HG03558 (cell line): ENCODE results near the gene PUS3.
"Not testable (repeated sequence)": the region's sequence is repeated elsewhere in the genome, so short reads cannot be mapped to it uniquely, and the experiment has no call there.

Source experiments
- ATAC-seq: cut with Tn5 transposase; IDR thresholded peaks from one replicate; pipeline ENCODE4 v1.9.1; 2021; ENCODE audit warnings: moderate number of reproducible peaks; ENCODE audit not compliant: unreplicated experiment; ENCODE audit errors: extremely low read depth

Gene PUS3

DNA sequence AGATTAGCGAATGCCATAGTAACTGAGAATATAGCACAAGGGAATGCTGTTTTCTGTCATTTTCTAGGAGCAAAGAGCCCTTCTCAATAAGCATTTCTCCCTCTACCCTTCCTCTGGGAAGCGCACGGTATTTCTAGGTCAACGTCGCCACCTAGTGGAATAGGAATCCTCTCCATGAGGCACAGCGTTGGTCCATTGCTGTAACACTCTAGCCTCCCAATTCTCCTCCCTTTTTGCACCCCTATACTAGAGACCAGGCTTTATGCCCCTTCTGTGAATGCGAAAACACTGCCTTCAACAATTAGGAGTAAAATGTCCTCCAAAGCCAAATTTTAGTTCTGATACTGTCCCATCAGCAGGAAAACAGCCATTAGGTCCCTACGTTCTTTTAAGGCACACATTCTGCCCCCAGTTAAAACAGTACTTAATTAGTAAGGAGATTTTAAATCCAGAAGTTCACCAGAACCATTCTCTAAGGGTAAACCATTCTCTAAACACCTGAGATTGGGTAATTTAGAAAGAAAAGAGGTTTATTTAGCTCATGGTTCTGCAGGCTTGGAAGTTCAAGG, 28.4 kb downstream of the PUS3 start:
- ATAC-seq: peak; percentile 65

- no peak for ATAC-seq
These were observed 29.0 kb downstream of the PUS3 start for GRCh38 chr11:125873881-125874555.

DNA sequence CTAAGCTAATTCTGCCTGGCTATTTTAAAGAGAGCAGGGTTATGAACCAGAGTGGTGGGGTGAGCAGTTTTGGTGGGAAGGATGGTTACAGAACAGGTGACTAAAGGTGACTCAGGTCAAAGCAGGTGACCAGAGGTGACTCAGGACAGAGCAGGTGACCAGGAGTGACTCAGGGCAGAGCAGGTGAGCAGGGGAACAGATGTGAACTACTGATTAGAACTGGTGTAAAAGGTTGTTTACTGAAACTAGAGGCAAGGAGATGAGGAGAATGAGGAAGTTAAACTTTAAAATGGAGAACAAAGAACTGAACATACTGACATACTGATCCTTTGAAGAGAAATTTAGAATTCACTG, 30.9 kb downstream of the PUS3 start:
- ATAC-seq: no peak

DNA sequence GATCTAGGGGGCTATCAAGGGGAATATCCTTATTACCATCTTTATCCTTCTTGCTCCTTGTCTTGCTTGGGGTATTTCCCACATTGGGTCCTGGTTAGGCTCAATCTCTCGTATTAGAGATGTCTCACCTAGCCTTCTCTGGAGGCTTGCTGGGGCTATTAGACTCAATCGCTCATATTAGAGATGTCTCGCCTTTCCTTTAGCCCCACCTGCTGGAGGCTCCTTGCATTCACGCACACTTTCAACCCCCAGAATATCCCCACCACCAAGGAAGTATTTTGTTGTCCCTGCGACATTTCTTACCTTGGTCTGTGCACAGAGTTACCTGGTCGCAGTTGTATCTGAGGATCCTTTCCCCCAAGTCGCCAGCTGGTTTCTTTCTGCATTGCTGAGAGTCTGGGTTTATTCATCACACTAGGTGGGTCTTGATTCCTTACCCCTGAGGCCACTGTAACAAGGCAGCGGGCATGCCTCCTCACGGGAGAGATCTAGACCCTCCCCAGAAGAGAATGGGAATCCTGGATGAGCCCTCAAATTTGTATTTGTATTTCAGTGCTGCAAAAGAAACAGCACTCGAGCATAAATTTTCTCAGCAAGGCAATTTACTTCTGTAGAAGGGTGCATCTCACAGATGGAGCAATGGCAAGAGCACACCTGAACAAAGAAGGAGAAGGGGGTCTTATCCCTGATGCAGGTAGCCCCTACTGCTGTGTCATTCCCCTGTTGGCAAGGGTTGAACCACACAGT, 31.4 kb downstream of the PUS3 start:
- no peak for ATAC-seq

DNA sequence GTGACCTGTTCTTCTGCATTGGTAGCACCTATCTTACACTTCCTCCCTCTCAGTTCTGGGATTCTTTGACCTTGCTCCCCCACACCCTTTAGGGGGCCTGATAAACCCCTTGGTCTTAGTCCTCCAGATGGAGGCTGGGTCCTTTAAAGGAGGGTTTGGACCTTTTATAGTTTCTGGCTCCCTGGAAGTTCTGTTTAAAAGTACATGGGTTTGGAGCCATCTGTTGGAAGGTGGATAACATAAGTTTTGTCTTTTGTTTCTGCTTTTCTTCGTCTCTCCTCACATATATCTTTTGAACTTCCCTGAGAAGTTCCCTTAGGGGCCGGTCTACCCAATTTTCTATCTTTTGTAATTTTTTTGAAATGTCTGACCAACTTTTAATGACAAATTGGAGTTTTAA, 33.5 kb downstream of the PUS3 start:
- ATAC-seq: no peak

DNA sequence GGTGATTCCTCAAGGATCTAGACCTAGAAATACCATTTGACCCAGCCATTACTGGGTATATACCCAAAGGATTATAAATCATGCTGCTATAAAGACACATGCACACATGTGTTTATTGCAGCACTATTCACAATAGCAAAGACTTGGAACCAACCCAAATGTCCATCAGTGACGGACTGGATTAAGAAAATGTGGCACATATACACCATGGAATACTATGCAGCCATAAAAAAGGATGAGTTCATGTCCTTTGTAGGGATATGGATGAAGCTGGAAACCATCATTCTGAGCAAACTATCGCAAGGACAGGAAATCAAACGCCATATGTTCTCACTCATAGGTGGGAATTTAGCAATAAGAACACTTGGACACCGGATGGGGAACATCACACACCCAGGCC, 37.7 kb downstream of the PUS3 start:
- ATAC-seq: not testable (repeated sequence)

DNA sequence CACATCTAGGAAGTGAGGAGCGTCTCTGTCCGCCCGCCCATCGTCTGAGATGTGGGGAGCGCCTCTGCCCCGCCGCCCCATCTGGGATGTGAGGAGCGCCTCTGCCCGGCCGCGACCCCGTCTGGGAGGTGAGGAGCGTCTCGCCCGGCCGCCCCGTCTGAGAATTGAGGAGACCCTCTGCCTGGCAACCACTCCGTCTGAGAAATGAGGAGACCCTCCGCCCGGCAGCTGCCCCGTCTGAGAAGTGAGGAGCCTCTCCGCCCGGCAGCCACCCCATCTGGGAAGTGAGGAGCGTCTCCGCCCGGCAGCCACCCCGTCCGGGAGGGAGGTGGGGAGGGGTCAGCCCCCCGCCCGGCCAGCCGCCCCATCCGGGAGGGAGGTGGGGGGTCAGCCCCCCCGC, 40.2 kb downstream of the PUS3 start:
- not testable (repeated sequence) for ATAC-seq

DNA sequence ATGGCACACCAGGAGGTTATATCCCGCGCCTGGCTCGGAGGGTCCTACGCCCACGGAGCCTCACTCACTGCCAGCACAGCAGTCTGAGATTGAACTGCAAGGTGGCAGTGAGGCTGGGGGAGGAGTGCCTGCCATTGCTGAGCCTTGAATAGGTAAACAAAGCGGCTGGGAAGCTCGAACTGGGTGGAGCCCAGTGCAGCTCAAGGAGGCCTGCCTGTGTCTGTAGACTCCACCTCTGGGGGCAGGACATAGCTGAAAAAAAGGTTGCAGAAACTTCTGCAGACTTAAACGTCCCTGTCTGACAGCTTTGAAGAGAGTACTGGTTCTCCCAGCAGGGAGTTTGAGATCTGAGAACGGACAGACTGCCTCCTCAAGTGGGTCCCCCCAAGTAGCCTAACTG, 45.3 kb downstream of the PUS3 start:
- not testable (repeated sequence) for ATAC-seq

DNA sequence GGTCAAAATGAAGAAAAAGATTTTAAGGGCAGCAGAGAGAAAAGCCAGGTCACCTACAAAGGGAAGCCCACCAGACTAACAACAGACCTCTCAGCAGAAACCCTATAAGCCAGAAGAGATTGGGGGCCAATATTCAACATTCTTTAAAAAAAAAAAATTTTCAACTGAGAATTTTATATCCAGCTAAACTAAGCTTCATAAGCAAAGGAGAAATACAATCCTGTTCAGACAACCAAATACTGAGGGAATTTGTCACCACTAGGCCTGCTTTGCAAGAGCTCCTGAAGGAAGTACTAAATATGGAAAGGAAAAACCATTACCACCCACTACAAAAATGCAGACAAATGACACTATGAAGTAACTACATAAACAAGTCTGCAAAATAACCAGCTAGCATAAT, 56.8 kb downstream of the PUS3 start:
- ATAC-seq: no peak
